HCT116 (cell line): ENCODE results near the gene TMEM63B. TPM values are rescaled to one million over a fixed set of nuclear protein-coding genes. Genes with fewer than 3 reads are reported as not detected.

Source experiments
- ATAC-seq: fragments of 200-7000 bp; cut with Tn5 transposase; 2 replicates; pipeline ENCODE4 v1.9.1; 2020; ENCODE audit warnings: mild to moderate bottlenecking, moderate library complexity
- BruUV-seq: library from RNA; stranded (reverse); fragments of 400-500 nt; replicated peaks from 2 replicates; lab custom pipeline; 2021; lab: Mats Ljungman, UMichigan
- CTCF ChIA-PET: fragments of 300-600 bp; sonication (Branson Sonifier 250); formaldehyde crosslinking; loops from one replicate; lab custom pipeline; 2021; ENCODE audit warnings: antibody characterized with exemption; lab: Charles Lee
- POLR2A ChIA-PET: fragments of 300-600, 350-600 bp; sonication (Branson Sonifier 250); formaldehyde crosslinking; loops from one replicate; lab custom pipeline; 2021; ENCODE audit warnings: antibody characterized with exemption; lab: Charles Lee
- RAD21 ChIA-PET, 2 experiments: fragments of 300-600 bp; sonication (Branson Sonifier 250); formaldehyde crosslinking; loops; one replicate each; lab custom pipeline; 2023; ENCODE audit warnings: low total read pairs in 2 of 2; ENCODE audit not compliant: uncharacterized antibody in 2 of 2, unreplicated experiment in 2 of 2, low non-redundant PET in 1 of 2; lab: Charles Lee
- DNase-seq: peaks from one replicate; pipeline ENCODE4 v3.0.0-alpha.2; 2010; ENCODE audit warnings: low read depth, low spot score
- H2AFZ ChIP-seq: fragments of 200-600 bp; shearing (Covaris generic), sonication (generic); 2 replicates; pipeline ENCODE4 v1.6.1; 2017; ENCODE audit warnings: low read depth, mixed run types, mixed read lengths, antibody characterized with exemption, low read length; ENCODE audit not compliant: poor library complexity, severe bottlenecking
- H3K27ac ChIP-seq: 2 replicates; pipeline ENCODE4 v1.5.1; 2012; ENCODE audit warnings: low read depth, low read length
- H3K27me3 ChIP-seq: fragments of 200-600 bp; sonication (generic); 2 replicates; pipeline ENCODE4 v1.6.1; 2016; ENCODE audit warnings: mixed run types, low read length, mixed read lengths; ENCODE audit not compliant: insufficient read depth
- H3K36me3 ChIP-seq, 2 experiments: fragments of 200-500 bp in 1 of 2; fragments of 200-600 bp in 1 of 2; sonication (Bioruptor generic) in 1 of 2; sonication (generic) in 1 of 2; 2 replicates each; pipeline versions ENCODE4 v1.5.1 to v1.6.1; 2014 to 2016; ENCODE audit warnings: low read length in 2 of 2, inconsistent platforms in 1 of 2, mixed read lengths in 1 of 2, mixed run types in 1 of 2; ENCODE audit not compliant: insufficient read depth in 2 of 2, control insufficient read depth in 1 of 2
- H3K4me1 ChIP-seq, 2 experiments: fragments of 200-600 bp in 1 of 2; sonication (generic) in 1 of 2; 2 replicates each; pipeline versions ENCODE4 v1.5.1 to v1.6.1; 2012 to 2017; ENCODE audit warnings: low read length in 2 of 2, inconsistent platforms in 1 of 2, mild to moderate bottlenecking in 1 of 2, mixed read lengths in 1 of 2, mixed run types in 1 of 2, moderate library complexity in 1 of 2; ENCODE audit not compliant: insufficient read depth in 2 of 2, control insufficient read depth in 1 of 2
- H3K4me2 ChIP-seq: fragments of 200-600 bp; sonication (generic); 2 replicates; pipeline ENCODE4 v1.6.1; 2017; ENCODE audit warnings: mixed run types, low read length, mixed read lengths
- H3K4me3 ChIP-seq, 2 experiments: fragments of 200-600 bp in 1 of 2; sonication (generic) in 1 of 2; replicated peaks in 1 of 2; 2 replicates each; pipeline ENCODE4 v1.5.1; 2011 to 2016; ENCODE audit warnings: low read length in 2 of 2, control low read depth in 1 of 2, low read depth in 1 of 2, mild to moderate bottlenecking in 1 of 2, mixed read lengths in 1 of 2, mixed run types in 1 of 2
- H3K79me2 ChIP-seq: fragments of 200-600 bp; sonication (generic); 2 replicates; pipeline ENCODE4 v1.6.1; 2017; ENCODE audit warnings: mild to moderate bottlenecking, mixed run types, low read length, moderate library complexity, mixed read lengths; ENCODE audit not compliant: insufficient read depth
- H3K9ac ChIP-seq: fragments of 200-600 bp; sonication (generic); 2 replicates; pipeline ENCODE4 v1.6.1; 2016; ENCODE audit warnings: low read length, mixed read lengths
- H3K9me2 ChIP-seq: fragments of 200-600 bp; sonication (generic), shearing (Covaris generic); 2 replicates; pipeline ENCODE4 v1.6.1; 2017; ENCODE audit warnings: mixed run types, mild to moderate bottlenecking, moderate library complexity; ENCODE audit not compliant: insufficient read depth
- H3K9me3 ChIP-seq, 2 experiments: fragments of 200-500 bp in 1 of 2; fragments of 200-600 bp in 1 of 2; sonication (Bioruptor generic) in 1 of 2; sonication (generic) in 1 of 2; 2 replicates each; pipeline ENCODE4 v1.6.1; 2014 to 2017; ENCODE audit warnings: low read length in 2 of 2, mixed read lengths in 2 of 2, inconsistent platforms in 1 of 2, low read depth in 1 of 2, mild to moderate bottlenecking in 1 of 2, mixed run types in 1 of 2, moderate library complexity in 1 of 2; ENCODE audit not compliant: control insufficient read depth in 1 of 2, insufficient read depth in 1 of 2
- H4K20me1 ChIP-seq: fragments of 200-600 bp; sonication (generic), shearing (Covaris generic); 2 replicates; pipeline ENCODE4 v1.6.1; 2017; ENCODE audit warnings: mixed run types, mild to moderate bottlenecking, moderate library complexity; ENCODE audit not compliant: insufficient read depth
- ATF3 ChIP-seq: IDR thresholded peaks from 2 replicates; pipeline ENCODE4 v1.6.1; 2012
- CEBPB ChIP-seq: IDR thresholded peaks from 2 replicates; pipeline ENCODE4 v1.6.1; 2012; ENCODE audit warnings: low read depth
- CTCF ChIP-seq, 3 experiments: fragments of 200-600 bp in 1 of 3; sonication (generic) in 1 of 3; IDR thresholded peaks in 2 of 3; conservative IDR thresholded peaks in 1 of 3; 2 replicates each; pipeline ENCODE4 v1.5.1; 2012 to 2017; ENCODE audit warnings: low read depth in 2 of 3, low read length in 2 of 3, antibody characterized with exemption in 1 of 3, borderline replicate concordance in 1 of 3, control low read depth in 1 of 3, mild to moderate bottlenecking in 1 of 3, mixed read lengths in 1 of 3, mixed run types in 1 of 3, moderate library complexity in 1 of 3; ENCODE audit not compliant: insufficient read depth in 1 of 3
- EGR1 ChIP-seq: IDR thresholded peaks from 2 replicates; pipeline ENCODE4 v1.6.1; 2012; ENCODE audit warnings: low read depth
- ELF1 ChIP-seq: IDR thresholded peaks from 2 replicates; pipeline ENCODE4 v1.6.1; 2012; ENCODE audit warnings: low read depth, borderline replicate concordance
- EZH2 ChIP-seq: fragments of 200-600 bp; sonication (generic); IDR thresholded peaks from 2 replicates; pipeline ENCODE4 v1.6.1; 2017; ENCODE audit warnings: antibody characterized with exemption, mixed run types
- EZH2phosphoT487 ChIP-seq: fragments of 200-600 bp; IDR thresholded peaks from 2 replicates; pipeline ENCODE4 v1.6.1; 2018; ENCODE audit warnings: antibody characterized with exemption, borderline replicate concordance
- FOSL1 ChIP-seq: IDR thresholded peaks from 2 replicates; pipeline ENCODE4 v1.6.1; 2012; ENCODE audit warnings: low read depth
- JUND ChIP-seq: IDR thresholded peaks from 2 replicates; pipeline ENCODE4 v1.6.1; 2012
- POLR2A ChIP-seq: IDR thresholded peaks from 2 replicates; pipeline ENCODE4 v1.7.0; 2011; ENCODE audit warnings: borderline replicate concordance; ENCODE audit not compliant: insufficient read depth, insufficient read length; ENCODE audit errors: extremely low read depth
- POLR2AphosphoS5 ChIP-seq: IDR thresholded peaks from 2 replicates; pipeline ENCODE4 v1.6.1; 2011; ENCODE audit warnings: mild to moderate bottlenecking, low read depth, low read length, moderate library complexity
- RAD21 ChIP-seq: IDR thresholded peaks from 2 replicates; pipeline ENCODE4 v1.6.1; 2012; ENCODE audit warnings: low read depth, mild to moderate bottlenecking
- SIN3A ChIP-seq: IDR thresholded peaks from 2 replicates; pipeline ENCODE4 v1.6.1; 2012; ENCODE audit warnings: low read depth
- SP1 ChIP-seq: IDR thresholded peaks from 2 replicates; pipeline ENCODE4 v1.6.1; 2012; ENCODE audit warnings: low read depth
- SRF ChIP-seq: IDR thresholded peaks from 2 replicates; pipeline ENCODE4 v1.6.1; 2012; ENCODE audit warnings: low read depth
- TCF7L2 ChIP-seq: IDR thresholded peaks from 2 replicates; pipeline ENCODE4 v1.7.0; 2011; ENCODE audit warnings: borderline replicate concordance, inconsistent platforms; ENCODE audit not compliant: insufficient read depth, insufficient read length; ENCODE audit errors: extremely low read depth
- ZFX ChIP-seq: fragments of 450-650 bp; IDR thresholded peaks from 2 replicates; pipeline ENCODE4 v1.6.1; 2017
- intact Hi-C: fragments of 100-400 bp; cut with micrococcal nuclease; formaldehyde crosslinking; loops from 2 replicates; pipeline ENCODE4 v1.10.0; 2022
- total RNA-seq: library from RNA; stranded (reverse); gene quantifications from one replicate; pipeline ENCODE4 v1.2.1, GENCODE V29; 2021; ENCODE audit not compliant: unreplicated experiment
- TF ChIP-seq, protein P1 (sequence below): IDR thresholded peaks from 2 replicates; pipeline ENCODE4 v1.6.1; 2012
- TF ChIP-seq, protein P2 (sequence below): IDR thresholded peaks from 2 replicates; pipeline ENCODE4 v1.6.1; 2011; ENCODE audit warnings: mild to moderate bottlenecking, low read length, moderate library complexity; ENCODE audit not compliant: insufficient replicate concordance; ENCODE audit errors: extremely low read depth

TMEM63B gene
- total RNA-seq, 1 experiment from 2014 or later: 58.2 TPM

DNA sequence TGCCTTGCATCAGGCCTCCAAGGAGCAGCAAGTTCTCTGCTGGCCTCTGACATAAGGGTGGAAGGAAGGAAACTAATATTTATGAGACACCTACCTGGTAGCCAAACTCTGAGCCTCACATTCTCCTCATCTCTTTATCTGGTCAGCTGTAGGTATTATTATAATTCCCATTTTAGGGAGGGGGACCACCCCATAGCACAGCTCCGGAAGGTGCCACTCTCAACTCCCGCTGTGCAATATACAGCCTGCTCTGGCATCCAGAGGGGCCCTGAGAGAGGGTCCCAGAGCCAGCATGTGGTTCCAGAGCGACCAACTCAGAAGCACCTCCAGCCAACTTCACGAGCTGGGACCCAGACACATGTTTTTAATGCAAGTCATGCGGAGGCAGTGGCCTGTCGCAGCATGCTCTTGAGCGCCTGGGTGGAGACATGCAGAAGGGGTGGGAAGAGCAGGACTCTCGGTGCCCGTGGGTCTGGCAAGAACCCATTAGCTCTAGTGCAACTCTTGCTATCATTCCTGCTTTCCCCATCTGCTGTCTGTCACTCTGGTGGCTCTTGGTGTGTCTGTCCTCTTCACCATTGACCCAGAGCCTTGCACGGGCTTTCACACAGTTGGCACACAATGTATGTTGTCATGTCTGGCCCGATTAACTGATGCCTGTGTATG, 74.4 kb downstream of the TMEM63B start:
- Histone ChIP-seq H3K79me2 (no peaks in the 10 kb centered on the region), H3K4me2 (no peak overlapping the region), H3K4me1 (peaks cover 0 to 10% of the 10 kb centered on the region in 2 experiments; a peak in 2 of 4 replicates), H3K9me3 (no peaks in the 10 kb centered on the region), H3K4me3 (no peak overlapping the region), H4K20me1 (no peaks in the 10 kb centered on the region), H3K9ac (no peak overlapping the region), H3K9me2 (no peaks in the 10 kb centered on the region), H2AFZ (no peak overlapping the region), H3K27me3 (no peaks in the 10 kb centered on the region), H3K36me3 (no peaks in the 10 kb centered on the region), H3K27ac (no peak overlapping the region)
- intact Hi-C loops: no loop called here
- TF ChIP-seq EZH2phosphoT487 (no peak), TCF7L2 (no peak), ATF3 (no peak), RAD21 (no peak), ELF1 (no peak), SP1 (no peak), CTCF (IDR thresholded peaks at IDR 0.05 in 2 of 3, conservative IDR thresholded peaks at IDR 0.05 in 1 of 3; ENCODE audit: borderline replicate concordance in 1 of 3, insufficient read depth in 1 of 3, low read depth in 2 of 3, low read length in 2 of 3) (no peak), POLR2AphosphoS5 (no peak), SIN3A (no peak), EZH2 (no peak), SRF (no peak), EGR1 (no peak), CEBPB (no peak), JUND (no peak), ZFX (no peak), FOSL1 (no peak), POLR2A (no peak)
- TF ChIP-seq, protein P1, sequence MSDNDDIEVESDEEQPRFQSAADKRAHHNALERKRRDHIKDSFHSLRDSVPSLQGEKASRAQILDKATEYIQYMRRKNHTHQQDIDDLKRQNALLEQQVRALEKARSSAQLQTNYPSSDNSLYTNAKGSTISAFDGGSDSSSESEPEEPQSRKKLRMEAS: no peak
- TF ChIP-seq, protein P2, sequence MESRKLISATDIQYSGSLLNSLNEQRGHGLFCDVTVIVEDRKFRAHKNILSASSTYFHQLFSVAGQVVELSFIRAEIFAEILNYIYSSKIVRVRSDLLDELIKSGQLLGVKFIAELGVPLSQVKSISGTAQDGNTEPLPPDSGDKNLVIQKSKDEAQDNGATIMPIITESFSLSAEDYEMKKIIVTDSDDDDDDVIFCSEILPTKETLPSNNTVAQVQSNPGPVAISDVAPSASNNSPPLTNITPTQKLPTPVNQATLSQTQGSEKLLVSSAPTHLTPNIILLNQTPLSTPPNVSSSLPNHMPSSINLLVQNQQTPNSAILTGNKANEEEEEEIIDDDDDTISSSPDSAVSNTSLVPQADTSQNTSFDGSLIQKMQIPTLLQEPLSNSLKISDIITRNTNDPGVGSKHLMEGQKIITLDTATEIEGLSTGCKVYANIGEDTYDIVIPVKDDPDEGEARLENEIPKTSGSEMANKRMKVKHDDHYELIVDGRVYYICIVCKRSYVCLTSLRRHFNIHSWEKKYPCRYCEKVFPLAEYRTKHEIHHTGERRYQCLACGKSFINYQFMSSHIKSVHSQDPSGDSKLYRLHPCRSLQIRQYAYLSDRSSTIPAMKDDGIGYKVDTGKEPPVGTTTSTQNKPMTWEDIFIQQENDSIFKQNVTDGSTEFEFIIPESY: no peak
- no TSS peak for BruUV-seq
- ChIA-PET POLR2A (interaction anchor here (1.3 kb wide), 1 partner anchor 45 kb away, joined by 3 read pairs; the partner anchor contains the start of gene HSP90AB1), CTCF (interaction anchor here (2.0 kb wide), 1 partner anchor 20 kb away, joined by 5 read pairs; no protein-coding TSS in a partner anchor), RAD21 (no interaction called here)
- DNase-seq: no peak
- no peak for ATAC-seq
